Testis (tissue), 3 donors: ENCODE measurements around the gene RASAL3. TPM values are rescaled to one million over a fixed set of nuclear protein-coding genes. Genes with fewer than 3 reads are reported as not detected.
A peak's percentile ranks its signal among the peaks of the same experiment; 100 is the strongest.

Experiments
- DNase-seq: peaks from one replicate; pipeline ENCODE4 v3.0.0-alpha.2; 2019
- H3K27ac ChIP-seq, 2 donors: fragments of 200-600 bp; sonication (generic); one replicate each; pipeline ENCODE4 v1.5.1; 2019
- H3K27me3 ChIP-seq: fragments of 200-600 bp; sonication (generic); one replicate; pipeline ENCODE4 v1.5.1; 2019
- H3K36me3 ChIP-seq: fragments of 200-600 bp; sonication (generic); one replicate; pipeline ENCODE4 v1.5.1; 2017; ENCODE audit warnings: low read depth; ENCODE audit errors: missing control alignments
- H3K4me1 ChIP-seq: fragments of 200-600 bp; sonication (generic); one replicate; pipeline ENCODE4 v1.5.1; 2019
- H3K4me3 ChIP-seq, 2 donors: fragments of 200-600 bp; sonication (generic); one replicate each; pipeline ENCODE4 v1.5.1; 2017 to 2019
- H3K9me3 ChIP-seq: fragments of 200-600 bp; sonication (generic); one replicate; pipeline ENCODE4 v1.5.1; 2017
- CTCF ChIP-seq, 3 experiments: fragments of 450-650 bp in 2 of 3; fragments of 200-600 bp in 1 of 3; sonication (generic) in 1 of 3; IDR thresholded peaks; one replicate each; pipeline ENCODE4 v1.5.1; 2016 to 2019; ENCODE audit warnings: antibody characterized with exemption in 3 of 3, mild to moderate bottlenecking in 2 of 3, moderate library complexity in 1 of 3
- POLR2A ChIP-seq: fragments of 450-650 bp; IDR thresholded peaks from one replicate; pipeline ENCODE4 v1.6.1; 2017; ENCODE audit warnings: antibody characterized with exemption, mild to moderate bottlenecking, moderate library complexity
- WGBS, 2 donors: methylation state at CpG; one replicate each; pipeline ENCODE4 v1.1.5; 2018; 5-methylcytosine and 5-hydroxymethylcytosine counted together
- intact Hi-C: fragments of 100-400 bp; cut with DNase I; formaldehyde crosslinking; loops from one replicate; pipeline ENCODE4 v1.15.1; 2023; ENCODE audit warnings: low total_unique reads
- polyA plus RNA-seq: library from polyadenylated mRNA; stranded (reverse); fragments of 350-450 nt; fragmentation: Illumina TruSeq; extraction: RNeasy Lipid Tissue Mini Kit (QIAGEN cat#74804); gene quantifications from one replicate; pipeline ENCODE4 v1.2.3, GENCODE V29; 2014; ENCODE audit warnings: low read depth, low replicate concordance; ENCODE audit not compliant: insufficient read depth
- total RNA-seq, 2 donors: library from RNA; depleted of rRNA; stranded (reverse); fragments of >200 nt; gene quantifications; one replicate each; pipeline ENCODE4 v1.2.3, GENCODE V29; 2016

Gene RASAL3
- total and polyA plus RNA-seq, 3 donors from 2014 or later = 1.4 to 2.7 (median 2.0) TPM

GRCh38 chr19:15432018-15432494, 32.3 kb downstream of the RASAL3 start:
- Histone ChIP-seq H3K4me3 (peak overlapping the region; percentile 78 to 90), H3K27ac (peak overlapping the region; percentile 42 to 72), H3K4me1 (peaks cover 18% of the 10 kb centered on the region), H3K27me3 (no peaks in the 10 kb centered on the region), H3K36me3 (no peaks in the 10 kb centered on the region), H3K9me3 (no peaks in the 10 kb centered on the region)
- TF ChIP-seq POLR2A (no peak), CTCF (IDR thresholded peaks at IDR 0.05) (no peak)
- intact Hi-C loops = loop anchor here (10.0 kb wide), 1 partner anchor 167 kb away; no protein-coding TSS in a partner anchor
- no peak for DNase-seq
- 0 to 1% methylated on average over 21 to 30 of the region's 44 CpGs for WGBS, 2 donors

GRCh38 chr19:15431396-15432017, 32.8 kb downstream of the RASAL3 start:
- WGBS, 2 donors = 4 to 8% methylated on average over 7 of the region's 7 CpGs
- H3K27me3 ChIP-seq = no peaks in the 10 kb centered on the region
- intact Hi-C loops = loop anchor here (10.0 kb wide), 1 partner anchor 167 kb away; no protein-coding TSS in a partner anchor
- H3K36me3 ChIP-seq = no peaks in the 10 kb centered on the region
- TF ChIP-seq CTCF (IDR thresholded peaks at IDR 0.05) = no peak
- TF ChIP-seq POLR2A = no peak
- H3K4me3 ChIP-seq = peak overlapping the region; percentile 78 to 90
- peaks cover 18% of the 10 kb centered on the region for H3K4me1 ChIP-seq
- H3K9me3 ChIP-seq = no peaks in the 10 kb centered on the region
- peak overlapping the region in 1 of 2 donors; percentile 72 for H3K27ac ChIP-seq
- DNase-seq = no peak

GRCh38 chr19:15430526-15431120, 33.7 kb downstream of the RASAL3 start:
- Histone ChIP-seq H3K27me3 (no peaks in the 10 kb centered on the region), H3K36me3 (no peaks in the 10 kb centered on the region), H3K9me3 (no peaks in the 10 kb centered on the region), H3K4me1 (peaks cover 18% of the 10 kb centered on the region), H3K27ac (no peak overlapping the region), H3K4me3 (no peak overlapping the region)
- WGBS, 2 donors = 81 to 90% methylated on average over 7 to 10 of the region's 10 CpGs
- no peak for DNase-seq
- no peak for TF ChIP-seq POLR2A
- TF ChIP-seq CTCF (IDR thresholded peaks at IDR 0.05) = no peak
- intact Hi-C loops = loop anchor here (10.0 kb wide), 1 partner anchor 166 kb away; no protein-coding TSS in a partner anchor

GRCh38 chr19:15429825-15430467, 34.4 kb downstream of the RASAL3 start:
- WGBS, 2 donors = 81 to 87% methylated on average over 10 to 20 of the region's 24 CpGs
- H3K4me1 ChIP-seq = peaks cover 18% of the 10 kb centered on the region
- no peak overlapping the region for H3K4me3 ChIP-seq
- no peaks in the 10 kb centered on the region for H3K9me3 ChIP-seq
- no peak for DNase-seq
- TF ChIP-seq POLR2A = no peak
- no peak for TF ChIP-seq CTCF (IDR thresholded peaks at IDR 0.05)
- H3K27ac ChIP-seq = no peak overlapping the region
- no peaks in the 10 kb centered on the region for H3K36me3 ChIP-seq
- no peaks in the 10 kb centered on the region for H3K27me3 ChIP-seq
- intact Hi-C loops = loop anchor here (10.0 kb wide), 1 partner anchor 165 kb away; no protein-coding TSS in a partner anchor
